Effector memory CD4-positive, alpha-beta T cell (primary cell): ENCODE measurements around the gene ESYT3.
"Not testable (repeated sequence)": the region's sequence is repeated elsewhere in the genome, so short reads cannot be mapped to it uniquely, and the experiment has no call there.

Experiments
- DNase-seq, 3 donors: peaks; one replicate each; pipeline ENCODE4 v3.0.0-alpha.2; 2020
- H3K27ac ChIP-seq: 2 replicates; pipeline ENCODE4 v1.7.0; 2013; ENCODE audit warnings: mild to moderate bottlenecking, low read length, moderate library complexity; ENCODE audit not compliant: insufficient read depth, poor library complexity, severe bottlenecking
- H3K27me3 ChIP-seq: replicated peaks from 2 replicates; pipeline ENCODE4 v1.7.0; 2013; ENCODE audit warnings: mild to moderate bottlenecking, low read length; ENCODE audit not compliant: insufficient read depth, control insufficient read depth, poor library complexity, severe bottlenecking
- H3K36me3 ChIP-seq: 2 replicates; pipeline ENCODE4 v1.7.0; 2013; ENCODE audit warnings: mild to moderate bottlenecking, low read length, moderate library complexity; ENCODE audit not compliant: control insufficient read depth, insufficient read depth
- H3K4me1 ChIP-seq: 2 replicates; pipeline ENCODE4 v1.7.0; 2013; ENCODE audit warnings: low read length, mild to moderate bottlenecking; ENCODE audit not compliant: control insufficient read depth, insufficient read depth, poor library complexity, severe bottlenecking
- H3K4me3 ChIP-seq: 2 replicates; pipeline ENCODE4 v1.7.0; 2013; ENCODE audit warnings: low read length, low read depth, mild to moderate bottlenecking; ENCODE audit not compliant: insufficient read depth, poor library complexity, severe bottlenecking
- H3K9me3 ChIP-seq: 2 replicates; pipeline ENCODE4 v1.7.0; 2013; ENCODE audit warnings: mild to moderate bottlenecking, low read length, moderate library complexity; ENCODE audit not compliant: control insufficient read depth

ESYT3 gene

GRCh38 chr3:138408751-138409570 lies 25.5 kb upstream of the ESYT3 start:
- no peaks in the 10 kb centered on the region for H3K27me3 ChIP-seq
- H3K4me1 ChIP-seq = no peaks in the 10 kb centered on the region
- H3K27ac ChIP-seq = no peak overlapping the region
- H3K4me3 ChIP-seq = no peak overlapping the region
- no peak for DNase-seq
- no peaks in the 10 kb centered on the region for H3K9me3 ChIP-seq
- no peaks in the 10 kb centered on the region for H3K36me3 ChIP-seq

GRCh38 chr3:138412821-138413551 lies 21.4 kb upstream of the ESYT3 start:
- Histone ChIP-seq H3K27me3 (no peaks in the 10 kb centered on the region), H3K9me3 (no peaks in the 10 kb centered on the region), H3K27ac (no peak overlapping the region), H3K4me1 (no peaks in the 10 kb centered on the region), H3K4me3 (no peak overlapping the region), H3K36me3 (no peaks in the 10 kb centered on the region)
- DNase-seq = no peak

DNA sequence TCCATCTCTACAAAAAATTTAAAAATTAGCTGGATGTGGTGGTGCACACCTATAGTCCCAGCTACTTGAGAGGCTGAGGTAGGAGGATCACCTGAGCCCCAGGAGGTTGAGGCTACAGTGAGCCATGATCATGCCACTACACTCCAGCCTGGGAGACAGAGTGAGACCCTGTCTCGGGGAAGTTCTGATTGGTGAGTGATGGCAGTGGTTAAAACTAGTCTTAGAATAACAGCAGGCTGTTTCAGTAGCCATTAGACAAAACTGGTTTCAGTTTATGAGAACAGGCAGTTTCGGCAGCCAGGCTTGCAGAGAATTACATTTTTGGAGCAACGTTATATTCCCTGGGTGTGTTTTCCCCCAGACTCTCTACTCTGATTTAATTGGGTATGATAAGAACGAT lies 18.2 kb upstream of the ESYT3 start:
- not testable (repeated sequence) for DNase-seq, H3K4me1 ChIP-seq, H3K9me3 ChIP-seq, H3K4me3 ChIP-seq, H3K27me3 ChIP-seq, H3K27ac ChIP-seq, H3K36me3 ChIP-seq

GRCh38 chr3:138417559-138417982 lies 16.8 kb upstream of the ESYT3 start:
- DNase-seq = peak; percentile 16 to 37 (median 21)
- Histone ChIP-seq H3K27ac (no peak overlapping the region), H3K4me3 (no peak overlapping the region), H3K36me3 (no peaks in the 10 kb centered on the region), H3K9me3 (no peaks in the 10 kb centered on the region), H3K27me3 (no peaks in the 10 kb centered on the region), H3K4me1 (no peaks in the 10 kb centered on the region)

DNA sequence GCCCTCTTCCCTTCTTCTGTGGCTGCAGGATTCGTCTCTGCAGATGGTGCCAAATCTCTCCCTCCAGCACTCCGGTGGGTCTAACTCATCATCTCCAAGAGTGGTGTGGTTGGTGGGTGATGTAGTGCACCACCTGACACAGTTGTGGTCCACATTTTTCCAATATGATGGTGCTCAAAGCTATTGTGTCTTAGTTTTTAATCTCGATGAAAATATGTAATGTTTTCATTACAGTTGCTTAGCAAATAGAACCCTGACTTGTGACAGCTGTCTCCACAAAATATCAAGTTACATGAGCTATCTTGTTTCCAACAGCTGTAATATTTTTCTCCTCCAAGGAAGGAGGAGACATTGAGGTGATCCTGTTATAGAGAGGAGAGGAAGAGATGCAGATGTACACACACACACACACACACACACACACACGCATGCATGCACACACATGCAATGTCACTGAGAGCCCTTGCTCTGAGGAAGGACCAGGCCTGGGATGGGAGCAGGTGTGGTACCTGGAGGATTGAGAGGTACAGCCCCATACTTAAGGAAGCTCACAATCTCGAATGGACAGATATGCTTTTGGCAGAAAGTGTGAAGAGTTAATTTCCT lies 15.7 kb upstream of the ESYT3 start:
- no peak overlapping the region for H3K4me3 ChIP-seq
- no peaks in the 10 kb centered on the region for H3K4me1 ChIP-seq
- no peaks in the 10 kb centered on the region for H3K27me3 ChIP-seq
- no peak overlapping the region for H3K27ac ChIP-seq
- no peaks in the 10 kb centered on the region for H3K36me3 ChIP-seq
- no peak for DNase-seq
- no peaks in the 10 kb centered on the region for H3K9me3 ChIP-seq

GRCh38 chr3:138423316-138423715 lies 11.1 kb upstream of the ESYT3 start:
- no peaks in the 10 kb centered on the region for H3K4me1 ChIP-seq
- DNase-seq = no peak
- no peak overlapping the region for H3K27ac ChIP-seq
- H3K9me3 ChIP-seq = no peaks in the 10 kb centered on the region
- no peaks in the 10 kb centered on the region for H3K36me3 ChIP-seq
- H3K4me3 ChIP-seq = no peak overlapping the region
- H3K27me3 ChIP-seq = no peaks in the 10 kb centered on the region

- no peaks in the 10 kb centered on the region for H3K9me3 ChIP-seq
- H3K4me1 ChIP-seq = no peaks in the 10 kb centered on the region
- H3K27ac ChIP-seq = no peak overlapping the region
- no peak overlapping the region for H3K4me3 ChIP-seq
- H3K27me3 ChIP-seq = no peaks in the 10 kb centered on the region
- no peak for DNase-seq
- H3K36me3 ChIP-seq = no peaks in the 10 kb centered on the region
These were observed 10.1 kb upstream of the ESYT3 start for GRCh38 chr3:138424323-138424722.

GRCh38 chr3:138426211-138426610 lies 8.2 kb upstream of the ESYT3 start:
- no peak for DNase-seq
- no peaks in the 10 kb centered on the region for H3K36me3 ChIP-seq
- H3K9me3 ChIP-seq = no peaks in the 10 kb centered on the region
- no peak overlapping the region for H3K4me3 ChIP-seq
- H3K27me3 ChIP-seq = no peaks in the 10 kb centered on the region
- no peak overlapping the region for H3K27ac ChIP-seq
- H3K4me1 ChIP-seq = no peaks in the 10 kb centered on the region

GRCh38 chr3:138426754-138427153 lies 7.7 kb upstream of the ESYT3 start:
- H3K27me3 ChIP-seq, H3K27ac ChIP-seq, H3K4me1 ChIP-seq, DNase-seq, H3K36me3 ChIP-seq, H3K4me3 ChIP-seq, H3K9me3 ChIP-seq: not testable (repeated sequence)

DNA sequence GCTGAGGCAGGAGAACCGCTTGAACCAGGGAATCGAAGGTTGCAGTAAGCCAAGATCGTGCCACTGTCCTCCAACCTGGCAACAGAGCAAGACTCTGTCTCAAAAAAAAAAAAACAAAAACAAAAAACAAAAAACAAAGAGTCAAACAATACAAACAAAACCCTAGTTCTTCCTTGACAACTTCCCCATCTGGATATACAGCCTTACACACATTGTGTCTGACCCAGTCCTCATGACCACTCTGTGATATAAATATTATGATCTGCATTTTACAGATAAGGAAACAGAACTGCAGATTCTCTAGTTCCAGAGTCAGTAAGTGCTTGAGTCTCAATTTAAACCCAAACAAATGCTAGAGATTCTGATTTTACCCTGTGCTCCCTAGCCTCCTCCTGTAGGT lies 4.8 kb upstream of the ESYT3 start:
- Histone ChIP-seq H3K9me3 (no peaks in the 10 kb centered on the region), H3K36me3 (no peaks in the 10 kb centered on the region), H3K27ac (no peak overlapping the region), H3K4me3 (no peak overlapping the region), H3K4me1 (peaks cover 5% of the 10 kb centered on the region), H3K27me3 (peaks cover 7% of the 10 kb centered on the region)
- DNase-seq = no peak
